Activated B cell treated with CpG ODN at 0.5 μM for 24 hours (primary cell): ENCODE measurements around the gene LPP. TPM values are rescaled to one million over a fixed set of nuclear protein-coding genes. Genes with fewer than 3 reads are reported as not detected.

Source experiments
- ATAC-seq: fragments of 200-7000 bp; cut with Tn5 transposase; one replicate; pipeline ENCODE4 v1.10.0; 2021; ENCODE audit warnings: low read depth, mild to moderate bottlenecking, moderate library complexity
- CTCF ChIA-PET: fragments of 350-600 bp; sonication (Branson Sonifier 250); formaldehyde crosslinking; loops from one replicate; lab custom pipeline; 2021; ENCODE audit warnings: antibody characterized with exemption; lab: Charles Lee
- POLR2A ChIA-PET: fragments of 350-600 bp; sonication (Branson Sonifier 250); formaldehyde crosslinking; loops from one replicate; lab custom pipeline; 2021; ENCODE audit warnings: antibody characterized with exemption; lab: Charles Lee
- DNase-seq: peaks from one replicate; pipeline ENCODE4 v3.0.0; 2022
- H3K27ac Mint-ChIP-seq: one replicate; pipeline ENCODE4 v1.8.0; 2020; ENCODE audit warnings: mixed read lengths
- H3K27me3 Mint-ChIP-seq: one replicate; pipeline ENCODE4 v1.8.0; 2021; ENCODE audit warnings: mixed read lengths
- H3K36me3 Mint-ChIP-seq: one replicate; pipeline ENCODE4 v1.8.0; 2021; ENCODE audit warnings: low read depth, mixed read lengths
- H3K4me1 Mint-ChIP-seq: one replicate; pipeline ENCODE4 v1.8.0; 2021; ENCODE audit warnings: mixed read lengths
- H3K4me3 Mint-ChIP-seq: one replicate; pipeline ENCODE4 v1.8.0; 2020; ENCODE audit warnings: mild to moderate bottlenecking, mixed read lengths
- H3K9me3 Mint-ChIP-seq: one replicate; pipeline ENCODE4 v1.8.0; 2020; ENCODE audit warnings: mixed read lengths
- CTCF ChIP-seq: fragments of 200-600 bp; IDR thresholded peaks from one replicate; pipeline ENCODE4 v1.8.0; 2022; ENCODE audit warnings: antibody characterized with exemption, mild to moderate bottlenecking
- intact Hi-C: fragments of 100-400 bp; cut with micrococcal nuclease; formaldehyde crosslinking; loops from one replicate; pipeline ENCODE4 v1.15.1; 2024
- total RNA-seq: library from RNA; stranded (reverse); gene quantifications from 2 replicates; pipeline ENCODE4 v1.2.3, GENCODE V29; 2022

LPP gene
- total RNA-seq, 1 donor from 2014 or later = 60.1 TPM

- no peaks in the 10 kb centered on the region for H3K9me3 Mint-ChIP-seq
- H3K27ac Mint-ChIP-seq = peak overlapping the region; percentile 10
- H3K4me1 Mint-ChIP-seq = peaks cover 45% of the 10 kb centered on the region
- CTCF ChIA-PET = no interaction called here
- intact Hi-C loops = no loop called here
- H3K27me3 Mint-ChIP-seq = no peaks in the 10 kb centered on the region
- H3K4me3 Mint-ChIP-seq = no peak overlapping the region
- TF ChIP-seq CTCF = no peak
- peak; percentile 45 for ATAC-seq
- POLR2A ChIA-PET = interaction anchor here (1.5 kb wide), 1 partner anchor 18 kb away, joined by 4 read pairs; no protein-coding TSS in a partner anchor
- DNase-seq = no peak
- peaks cover 3% of the 10 kb centered on the region for H3K36me3 Mint-ChIP-seq
Observed at GRCh38 chr3:188170461-188171459, 16.8 kb downstream of the LPP start.

GRCh38 chr3:188171682-188172467 is 17.9 kb downstream of the LPP start:
- CTCF ChIA-PET = no interaction called here

GRCh38 chr3:188174317-188175044 is 20.5 kb downstream of the LPP start:
- Mint-ChIP-seq H3K27me3 (no peaks in the 10 kb centered on the region), H3K27ac (no peak overlapping the region), H3K36me3 (peaks cover 14% of the 10 kb centered on the region), H3K4me1 (peaks cover 51% of the 10 kb centered on the region), H3K9me3 (no peaks in the 10 kb centered on the region), H3K4me3 (peak overlapping the region; percentile 3)
- intact Hi-C loops = no loop called here
- DNase-seq (no peak), ATAC-seq (peak; percentile 70)
- POLR2A ChIA-PET = interaction anchor here (0.6 kb wide), 1 partner anchor 1391 kb away, joined by 3 read pairs; no protein-coding TSS in a partner anchor
- no peak for TF ChIP-seq CTCF
- CTCF ChIA-PET = no interaction called here

More at GRCh38 chr3:188171682-188172467, 17.9 kb downstream of the LPP start:
- peaks cover 48% of the 10 kb centered on the region for H3K4me1 Mint-ChIP-seq
- DNase-seq (no peak), ATAC-seq (no peak)
- H3K36me3 Mint-ChIP-seq = peaks cover 3% of the 10 kb centered on the region
- no peaks in the 10 kb centered on the region for H3K27me3 Mint-ChIP-seq
- intact Hi-C loops = no loop called here
- POLR2A ChIA-PET = interaction anchor here (1.0 to 1.5 kb wide), 2 partner anchors 17 to 19 kb away, joined by 3 to 4 read pairs; no protein-coding TSS in a partner anchor
- no peak for TF ChIP-seq CTCF
- no peak overlapping the region for H3K4me3 Mint-ChIP-seq
- no peak overlapping the region for H3K27ac Mint-ChIP-seq
- H3K9me3 Mint-ChIP-seq = no peaks in the 10 kb centered on the region

- TF ChIP-seq CTCF = no peak
- ChIA-PET POLR2A (interaction anchor here (0.6 to 0.9 kb wide), 5 partner anchors 11 to 397 kb away, joined by 3 to 4 read pairs (median 3); no protein-coding TSS in a partner anchor), CTCF (no interaction called here)
- Mint-ChIP-seq H3K36me3 (peaks cover 22% of the 10 kb centered on the region), H3K4me1 (peaks cover 40% of the 10 kb centered on the region), H3K27me3 (no peaks in the 10 kb centered on the region), H3K9me3 (no peaks in the 10 kb centered on the region), H3K27ac (no peak overlapping the region), H3K4me3 (no peak overlapping the region)
- ATAC-seq (no peak), DNase-seq (no peak)
- intact Hi-C loops = no loop called here
Observed at GRCh38 chr3:188176476-188176875, 22.5 kb downstream of the LPP start.
